ENCODE measurements around the gene RLF. TPM values are rescaled to one million over a fixed set of nuclear protein-coding genes. Genes with fewer than 3 reads are reported as not detected.

The RLF gene
- total and polyA plus RNA-seq, 9 of the 15 experiments (the other 6 are each of a cell fraction or from before 2014, with no cell fraction given) = 3.6 to 35.0 (median 21.2) TPM

- TF ChIP-seq MEF2D (tag; conservative IDR thresholded peaks at IDR 0.05; ENCODE audit: low read depth) = no peak; the same call in 1 of the 2 replicates
- TF ChIP-seq SRSF9 (IDR thresholded peaks at IDR 0.05; ENCODE audit: borderline replicate concordance, low read depth, low read length) = no peak
- TF ChIP-seq ZBTB17 (CRISPR knock-in tag; IDR thresholded peaks at IDR 0.05) = 0 out of 2 replicates have a peak, but pooled peaks have one; percentile 13
- TF ChIP-seq PHF20 (IDR thresholded peaks at IDR 0.05; ENCODE audit: partially characterized antibody) = peak; percentile 100
- TF ChIP-seq BDP1 (IDR thresholded peaks at IDR 0.05; ENCODE audit: insufficient read depth, insufficient read length) = no peak
- no peak for TF ChIP-seq HNRNPUL1 (IDR thresholded peaks at IDR 0.05; ENCODE audit: low read length)
- 0 out of 2 replicates have a peak, but pooled peaks have one; percentile 24 for TF ChIP-seq TCF7 (IDR thresholded peaks at IDR 0.05; ENCODE audit: borderline replicate concordance)
- peak; percentile 39 to 45; a peak in 2 of 4 replicates for TF ChIP-seq SIX5 (IDR thresholded peaks at IDR 0.05; ENCODE audit: borderline replicate concordance in 1 of 2, insufficient read depth in 1 of 2, low read depth in 1 of 2, low read length in 2 of 2)
- TF ChIP-seq KHSRP (IDR thresholded peaks at IDR 0.05) = no peak
- TF ChIP-seq BRCA1 (IDR thresholded peaks at IDR 0.05) = no peak
- no peak for TF ChIP-seq BRCA1 (CRISPR knock-in tag; IDR thresholded peaks at IDR 0.05)
- peak; percentile 92 for TF ChIP-seq MTA3 (IDR thresholded peaks at IDR 0.05; ENCODE audit: borderline replicate concordance)
- peak; percentile 37; the same call in 1 of the 2 replicates for TF ChIP-seq CBFA2T3 (IDR thresholded peaks at IDR 0.05)
- 0 out of 2 replicates have a peak, but pooled peaks have one; percentile 62 for TF ChIP-seq ZSCAN29 (IDR thresholded peaks at IDR 0.05)
- peak; percentile 86 for TF ChIP-seq BCOR (IDR thresholded peaks at IDR 0.05)
- TF ChIP-seq TCF3 (CRISPR knock-in tag; IDR thresholded peaks at IDR 0.05) = peak; percentile 36
- peak; percentile 82 for TF ChIP-seq EHMT2 (IDR thresholded peaks at IDR 0.05)
- TF ChIP-seq ZNF263 (CRISPR knock-in tag; IDR thresholded peaks at IDR 0.05; ENCODE audit: borderline replicate concordance) = peak; percentile 78
- TF ChIP-seq PCBP1 (IDR thresholded peaks at IDR 0.05; ENCODE audit: low read depth, low read length, poor library complexity, severe bottlenecking) = no peak
- no peak for TF ChIP-seq U2AF2 (optimal IDR thresholded peaks at IDR 0.05; ENCODE audit: low read depth, low read length)
- peak; percentile 65 for TF ChIP-seq DNMT1 (IDR thresholded peaks at IDR 0.05)
- TF ChIP-seq, protein P1, sequence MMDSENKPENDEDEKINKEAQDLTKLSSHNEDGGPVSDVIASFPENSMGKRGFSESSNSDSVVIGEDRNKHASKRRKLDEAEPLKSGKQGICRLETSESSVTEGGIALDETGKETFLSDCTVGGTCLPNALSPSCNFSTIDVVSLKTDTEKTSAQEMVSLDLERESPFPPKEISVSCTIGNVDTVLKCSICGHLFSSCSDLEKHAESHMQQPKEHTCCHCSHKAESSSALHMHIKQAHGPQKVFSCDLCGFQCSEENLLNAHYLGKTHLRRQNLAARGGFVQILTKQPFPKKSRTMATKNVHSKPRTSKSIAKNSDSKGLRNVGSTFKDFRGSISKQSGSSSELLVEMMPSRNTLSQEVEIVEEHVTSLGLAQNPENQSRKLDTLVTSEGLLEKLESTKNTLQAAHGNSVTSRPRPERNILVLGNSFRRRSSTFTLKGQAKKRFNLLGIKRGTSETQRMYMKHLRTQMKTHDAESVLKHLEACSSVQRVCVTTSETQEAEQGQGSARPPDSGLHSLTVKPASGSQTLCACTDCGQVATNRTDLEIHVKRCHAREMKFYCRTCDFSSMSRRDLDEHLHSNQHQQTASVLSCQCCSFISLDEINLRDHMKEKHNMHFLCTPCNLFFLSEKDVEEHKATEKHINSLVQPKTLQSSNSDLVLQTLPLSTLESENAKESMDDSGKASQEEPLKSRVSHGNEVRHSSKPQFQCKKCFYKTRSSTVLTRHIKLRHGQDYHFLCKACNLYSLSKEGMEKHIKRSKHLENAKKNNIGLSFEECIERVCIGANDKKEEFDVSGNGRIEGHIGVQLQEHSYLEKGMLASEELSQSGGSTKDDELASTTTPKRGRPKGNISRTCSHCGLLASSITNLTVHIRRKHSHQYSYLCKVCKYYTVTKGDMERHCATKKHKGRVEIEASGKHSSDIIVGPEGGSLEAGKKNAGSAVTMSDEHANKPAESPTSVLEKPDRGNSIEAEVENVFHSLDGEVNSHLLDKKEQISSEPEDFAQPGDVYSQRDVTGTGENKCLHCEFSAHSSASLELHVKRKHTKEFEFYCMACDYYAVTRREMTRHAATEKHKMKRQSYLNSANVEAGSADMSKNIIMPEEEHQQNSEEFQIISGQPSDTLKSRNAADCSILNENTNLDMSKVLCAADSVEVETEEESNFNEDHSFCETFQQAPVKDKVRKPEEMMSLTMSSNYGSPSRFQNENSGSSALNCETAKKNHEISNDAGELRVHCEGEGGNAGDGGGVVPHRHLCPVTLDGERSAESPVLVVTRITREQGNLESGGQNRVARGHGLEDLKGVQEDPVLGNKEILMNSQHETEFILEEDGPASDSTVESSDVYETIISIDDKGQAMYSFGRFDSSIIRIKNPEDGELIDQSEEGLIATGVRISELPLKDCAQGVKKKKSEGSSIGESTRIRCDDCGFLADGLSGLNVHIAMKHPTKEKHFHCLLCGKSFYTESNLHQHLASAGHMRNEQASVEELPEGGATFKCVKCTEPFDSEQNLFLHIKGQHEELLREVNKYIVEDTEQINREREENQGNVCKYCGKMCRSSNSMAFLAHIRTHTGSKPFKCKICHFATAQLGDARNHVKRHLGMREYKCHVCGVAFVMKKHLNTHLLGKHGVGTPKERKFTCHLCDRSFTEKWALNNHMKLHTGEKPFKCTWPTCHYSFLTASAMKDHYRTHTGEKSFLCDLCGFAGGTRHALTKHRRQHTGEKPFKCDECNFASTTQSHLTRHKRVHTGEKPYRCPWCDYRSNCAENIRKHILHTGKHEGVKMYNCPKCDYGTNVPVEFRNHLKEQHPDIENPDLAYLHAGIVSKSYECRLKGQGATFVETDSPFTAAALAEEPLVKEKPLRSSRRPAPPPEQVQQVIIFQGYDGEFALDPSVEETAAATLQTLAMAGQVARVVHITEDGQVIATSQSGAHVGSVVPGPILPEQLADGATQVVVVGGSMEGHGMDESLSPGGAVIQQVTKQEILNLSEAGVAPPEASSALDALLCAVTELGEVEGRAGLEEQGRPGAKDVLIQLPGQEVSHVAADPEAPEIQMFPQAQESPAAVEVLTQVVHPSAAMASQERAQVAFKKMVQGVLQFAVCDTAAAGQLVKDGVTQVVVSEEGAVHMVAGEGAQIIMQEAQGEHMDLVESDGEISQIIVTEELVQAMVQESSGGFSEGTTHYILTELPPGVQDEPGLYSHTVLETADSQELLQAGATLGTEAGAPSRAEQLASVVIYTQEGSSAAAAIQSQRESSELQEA (IDR thresholded peaks at IDR 0.05; ENCODE audit: low read depth) = no peak
- no peak for TF ChIP-seq SMAD3 (CRISPR knock-in tag; conservative IDR thresholded peaks at IDR 0.05)
Observed at GRCh38 chr1:40257688-40258444, 96.7 kb downstream of the RLF start, which contains the start of gene ZMPSTE24 (continued).
